Endodermal cell (in vitro differentiated cells): Measurements from ENCODE around the gene AMHR2. TPM values are rescaled to one million over a fixed set of nuclear protein-coding genes. Genes with fewer than 3 reads are reported as not detected.

Source experiments
- DNase-seq: peaks from one replicate; pipeline ENCODE4 v3.0.0-alpha.2; 2017
- H3K27ac ChIP-seq: 2 replicates; pipeline ENCODE4 v1.5.1; 2013; ENCODE audit warnings: mild to moderate bottlenecking, low read depth, low read length, moderate library complexity
- H3K27me3 ChIP-seq: 2 replicates; pipeline ENCODE4 v1.6.1; 2013; ENCODE audit warnings: mild to moderate bottlenecking, low read length, moderate library complexity; ENCODE audit not compliant: insufficient read depth, control insufficient read depth, poor library complexity, severe bottlenecking
- H3K36me3 ChIP-seq: 2 replicates; pipeline ENCODE4 v1.7.0; 2013; ENCODE audit warnings: mild to moderate bottlenecking, low read length, moderate library complexity; ENCODE audit not compliant: control insufficient read depth, insufficient read depth
- H3K4me1 ChIP-seq: one replicate; pipeline ENCODE4 v1.7.0; 2013; ENCODE audit warnings: low read length; ENCODE audit not compliant: control insufficient read depth, insufficient read depth
- H3K4me3 ChIP-seq: 2 replicates; pipeline ENCODE4 v1.5.1; 2013; ENCODE audit warnings: mild to moderate bottlenecking, low read length, moderate library complexity
- H3K9ac ChIP-seq: 2 replicates; pipeline ENCODE4 v1.6.1; 2013; ENCODE audit warnings: mild to moderate bottlenecking, low read length, moderate library complexity; ENCODE audit not compliant: poor library complexity, severe bottlenecking; ENCODE audit errors: extremely low read depth
- H3K9me3 ChIP-seq: 2 replicates; pipeline ENCODE4 v1.6.1; 2013; ENCODE audit warnings: mild to moderate bottlenecking, low read length, moderate library complexity; ENCODE audit not compliant: control insufficient read depth
- H3K27ac Mint-ChIP-seq: 2 replicates; pipeline ENCODE4 v1.8.0; 2020; ENCODE audit warnings: mixed read lengths
- H3K27me3 Mint-ChIP-seq: 2 replicates; pipeline ENCODE4 v1.8.0; 2021; ENCODE audit warnings: mild to moderate bottlenecking, mixed read lengths; ENCODE audit not compliant: insufficient read depth
- H3K36me3 Mint-ChIP-seq: 2 replicates; pipeline ENCODE4 v1.8.0; 2020; ENCODE audit warnings: low read depth, mixed read lengths
- H3K4me1 Mint-ChIP-seq: 2 replicates; pipeline ENCODE4 v1.8.0; 2020; ENCODE audit warnings: mixed read lengths
- H3K4me3 Mint-ChIP-seq: 2 replicates; pipeline ENCODE4 v1.8.0; 2020; ENCODE audit warnings: mild to moderate bottlenecking, moderate library complexity, mixed read lengths
- H3K9me3 Mint-ChIP-seq: 2 replicates; pipeline ENCODE4 v1.8.0; 2020; ENCODE audit warnings: mild to moderate bottlenecking, mixed read lengths
- WGBS, 2 experiments: methylation state at CpG; one replicate each; pipeline versions ENCODE4 v1.1.5 to v1.1.7; 2013; ENCODE audit warnings: missing lambda C conversion rate in 2 of 2, mixed read lengths in 1 of 2; ENCODE audit not compliant: insufficient coverage in 1 of 2, insufficient read length in 1 of 2; 5-methylcytosine and 5-hydroxymethylcytosine counted together
- total RNA-seq, 2 donors: library from RNA; stranded (reverse); fragmentation: NEBNext Ultra II Directional in 1 of 2; extraction: Animal tissue kit (Norgen Biotek cat#: 25700) in 1 of 2; gene quantifications; 2 replicates in 1 of 2; 3 replicates in 1 of 2; pipeline ENCODE4 v1.2.1, GENCODE V29; 2021
- TF ChIP-seq, protein P1 (sequence below): fragments of 200-600 bp; sonication (generic); conservative IDR thresholded peaks from 2 replicates; pipeline ENCODE4 v1.5.0; 2021; ENCODE audit warnings: antibody characterized with exemption, mild to moderate bottlenecking

AMHR2 gene
- total RNA-seq, 2 donors from 2014 or later = 17.1 to 23.6 TPM

DNA sequence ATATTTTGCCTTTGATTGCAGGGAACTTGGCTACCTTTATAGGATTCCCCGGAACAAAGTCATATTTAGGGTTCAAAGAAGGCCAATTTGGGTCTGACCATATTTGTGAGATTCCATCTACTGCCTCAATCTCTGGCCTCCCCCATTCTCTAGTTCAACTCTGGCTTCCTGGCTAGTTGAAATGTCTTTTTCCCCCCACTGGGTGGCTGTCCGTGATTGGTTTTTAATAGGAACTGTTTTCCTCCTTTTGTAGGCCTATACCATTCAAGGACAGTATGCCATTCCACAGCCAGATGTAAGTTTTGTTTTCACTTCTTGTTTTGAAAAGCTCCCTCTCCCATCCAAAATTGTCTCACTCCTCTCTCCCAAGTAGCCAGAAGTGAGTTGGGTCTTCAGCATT lies 42.0 kb downstream of the AMHR2 start:
- Mint-ChIP-seq H3K27ac (peak overlapping the region; percentile 75), H3K27me3 (no peaks in the 10 kb centered on the region), H3K4me3 (peak overlapping the region; percentile 33), H3K36me3 (peaks cover 92% of the 10 kb centered on the region), H3K4me1 (peaks cover 66% of the 10 kb centered on the region), H3K9me3 (no peaks in the 10 kb centered on the region)
- Histone ChIP-seq H3K27ac (peak overlapping the region; percentile 2), H3K4me1 (peaks cover 14% of the 10 kb centered on the region), H3K9me3 (no peaks in the 10 kb centered on the region), H3K9ac (no peak overlapping the region), H3K36me3 (peaks cover 98% of the 10 kb centered on the region), H3K27me3 (no peaks in the 10 kb centered on the region), H3K4me3 (peak overlapping the region; percentile 19)
- TF ChIP-seq, protein P1, sequence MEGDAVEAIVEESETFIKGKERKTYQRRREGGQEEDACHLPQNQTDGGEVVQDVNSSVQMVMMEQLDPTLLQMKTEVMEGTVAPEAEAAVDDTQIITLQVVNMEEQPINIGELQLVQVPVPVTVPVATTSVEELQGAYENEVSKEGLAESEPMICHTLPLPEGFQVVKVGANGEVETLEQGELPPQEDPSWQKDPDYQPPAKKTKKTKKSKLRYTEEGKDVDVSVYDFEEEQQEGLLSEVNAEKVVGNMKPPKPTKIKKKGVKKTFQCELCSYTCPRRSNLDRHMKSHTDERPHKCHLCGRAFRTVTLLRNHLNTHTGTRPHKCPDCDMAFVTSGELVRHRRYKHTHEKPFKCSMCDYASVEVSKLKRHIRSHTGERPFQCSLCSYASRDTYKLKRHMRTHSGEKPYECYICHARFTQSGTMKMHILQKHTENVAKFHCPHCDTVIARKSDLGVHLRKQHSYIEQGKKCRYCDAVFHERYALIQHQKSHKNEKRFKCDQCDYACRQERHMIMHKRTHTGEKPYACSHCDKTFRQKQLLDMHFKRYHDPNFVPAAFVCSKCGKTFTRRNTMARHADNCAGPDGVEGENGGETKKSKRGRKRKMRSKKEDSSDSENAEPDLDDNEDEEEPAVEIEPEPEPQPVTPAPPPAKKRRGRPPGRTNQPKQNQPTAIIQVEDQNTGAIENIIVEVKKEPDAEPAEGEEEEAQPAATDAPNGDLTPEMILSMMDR = peak; percentile 42
- WGBS, 2 experiments = 86 to 100% methylated on average over 1 to 2 of the region's 2 CpGs
- DNase-seq = no peak

DNA sequence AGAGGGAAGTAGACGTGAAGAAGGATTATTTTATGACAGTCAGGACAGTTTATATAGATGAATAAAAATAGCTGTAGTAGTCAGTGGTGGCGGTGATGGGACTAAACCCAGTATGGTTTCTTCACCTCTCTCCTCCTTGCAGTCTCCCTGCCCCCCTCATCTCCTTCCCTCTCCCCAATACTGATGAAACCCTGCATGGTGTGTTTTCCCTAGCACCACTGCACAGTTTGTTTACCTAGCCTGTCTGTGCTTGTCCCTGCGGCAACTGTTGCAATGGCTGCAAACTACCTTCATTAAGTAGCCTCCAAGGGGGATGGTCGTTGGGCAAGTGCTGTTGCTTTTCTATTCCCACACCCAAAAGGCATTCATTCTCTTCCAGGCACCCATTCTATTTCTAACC lies 43.0 kb downstream of the AMHR2 start:
- Mint-ChIP-seq H3K4me3 (peak overlapping the region; percentile 33), H3K27me3 (no peaks in the 10 kb centered on the region), H3K27ac (peak overlapping the region; percentile 66), H3K9me3 (no peaks in the 10 kb centered on the region), H3K4me1 (peaks cover 64% of the 10 kb centered on the region), H3K36me3 (peaks cover 91% of the 10 kb centered on the region)
- H3K27ac ChIP-seq = no peak overlapping the region
- WGBS, 2 experiments = 87% methylated on average over 3 to 4 of the region's 4 CpGs
- no peak for DNase-seq
- no peaks in the 10 kb centered on the region for H3K27me3 ChIP-seq
- H3K9me3 ChIP-seq = no peaks in the 10 kb centered on the region
- H3K36me3 ChIP-seq = peaks cover 96% of the 10 kb centered on the region
- H3K4me1 ChIP-seq = peaks cover 14% of the 10 kb centered on the region
- TF ChIP-seq, protein P1 = no peak
- H3K4me3 ChIP-seq = no peak overlapping the region
- no peak overlapping the region for H3K9ac ChIP-seq

DNA sequence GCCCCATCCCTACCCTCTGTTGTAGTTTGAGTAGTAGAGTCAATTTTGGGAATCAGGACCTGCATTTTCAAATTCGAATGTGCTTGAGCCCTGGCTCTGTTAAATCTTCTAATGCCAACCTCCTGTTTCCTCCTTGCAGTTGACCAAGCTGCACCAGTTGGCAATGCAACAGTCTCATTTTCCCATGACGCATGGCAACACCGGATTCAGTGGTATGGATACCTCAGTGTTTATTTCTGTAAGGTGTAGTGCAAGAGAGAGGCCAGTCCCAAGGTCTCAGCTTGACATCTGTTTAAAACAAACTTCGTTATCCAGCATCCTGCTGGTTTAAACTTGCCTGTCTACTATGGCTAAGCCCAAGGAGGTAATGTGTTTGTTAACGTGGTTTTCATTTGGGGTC lies 43.4 kb downstream of the AMHR2 start:
- peaks cover 91% of the 10 kb centered on the region for H3K36me3 Mint-ChIP-seq
- no peak overlapping the region for H3K9ac ChIP-seq
- H3K9me3 ChIP-seq = no peaks in the 10 kb centered on the region
- H3K9me3 Mint-ChIP-seq = no peaks in the 10 kb centered on the region
- TF ChIP-seq, protein P1 = no peak
- no peak for DNase-seq
- H3K27me3 ChIP-seq = no peaks in the 10 kb centered on the region
- no peak overlapping the region for H3K27ac ChIP-seq
- H3K27ac Mint-ChIP-seq = peak overlapping the region; percentile 66
- peak overlapping the region; percentile 33 for H3K4me3 Mint-ChIP-seq
- no peak overlapping the region for H3K4me3 ChIP-seq
- H3K36me3 ChIP-seq = peaks cover 96% of the 10 kb centered on the region
- 96 to 97% methylated on average over 5 of the region's 5 CpGs for WGBS, 2 experiments
- peaks cover 64% of the 10 kb centered on the region for H3K4me1 Mint-ChIP-seq
- H3K4me1 ChIP-seq = peaks cover 16% of the 10 kb centered on the region
- H3K27me3 Mint-ChIP-seq = no peaks in the 10 kb centered on the region
